IMR-90 (cell line): ENCODE data around the gene NUAK1. TPM values are rescaled to one million over a fixed set of nuclear protein-coding genes. Genes with fewer than 3 reads are reported as not detected.
A peak's percentile ranks its signal among the peaks of the same experiment; 100 is the strongest.

ENCODE experiments used
- ATAC-seq: fragments of 200-7000 bp; cut with Tn5 transposase; 2 replicates; pipeline ENCODE4 v1.9.1; 2020; ENCODE audit warnings: low read depth, mild to moderate bottlenecking, moderate library complexity
- BruUV-seq: library from RNA; stranded (reverse); fragments of 400-500 nt; replicated peaks from 2 replicates; lab custom pipeline; 2021; lab: Mats Ljungman, UMichigan
- CTCF ChIA-PET: fragments of 300-600 bp; formaldehyde crosslinking; extraction: SDS; loops from one replicate; lab custom pipeline; 2021; ENCODE audit warnings: antibody characterized with exemption; lab: Yijun Ruan, JAX
- POLR2A ChIA-PET: fragments of 300-600 bp; sonication (Branson Sonifier 250); formaldehyde crosslinking; loops from one replicate; lab custom pipeline; 2022; ENCODE audit warnings: antibody characterized with exemption; ENCODE audit not compliant: unreplicated experiment; lab: Charles Lee
- DNase-seq: peaks from one replicate; pipeline ENCODE4 v3.0.0; 2013
- H2AFZ ChIP-seq: replicated peaks from 2 replicates; pipeline ENCODE3; 2013; ENCODE audit warnings: low read length, mild to moderate bottlenecking; ENCODE audit not compliant: poor library complexity
- H2AK5ac ChIP-seq: 2 replicates; pipeline ENCODE4 v1.6.1; 2013; ENCODE audit warnings: low read depth, low read length, inconsistent platforms
- H2AK9ac ChIP-seq: replicated peaks from 2 replicates; pipeline ENCODE3; 2013; ENCODE audit warnings: mild to moderate bottlenecking, low read depth, low read length, moderate library complexity; ENCODE audit not compliant: poor library complexity
- H2BK120ac ChIP-seq: 2 replicates; pipeline ENCODE4 v1.6.1; 2013; ENCODE audit warnings: low read depth, low read length, inconsistent platforms
- H2BK15ac ChIP-seq: 3 replicates; pipeline ENCODE4 v1.6.1; 2013; ENCODE audit warnings: low read depth, low read length, inconsistent platforms
- H2BK20ac ChIP-seq: 2 replicates; pipeline ENCODE4 v1.6.1; 2013; ENCODE audit warnings: low read depth, mild to moderate bottlenecking, inconsistent platforms, low read length, moderate library complexity
- H2BK5ac ChIP-seq: 2 replicates; pipeline ENCODE4 v1.6.1; 2013; ENCODE audit warnings: mild to moderate bottlenecking, low read depth, low read length, inconsistent platforms; ENCODE audit not compliant: poor library complexity, severe bottlenecking
- H3K14ac ChIP-seq: replicated peaks from 2 replicates; pipeline ENCODE4 v1.6.1; 2013; ENCODE audit warnings: low read depth, low read length, inconsistent platforms
- H3K18ac ChIP-seq: 2 replicates; pipeline ENCODE4 v1.6.1; 2013; ENCODE audit warnings: low read depth, low read length, control low read depth
- H3K23ac ChIP-seq: 2 replicates; pipeline ENCODE4 v1.6.1; 2013; ENCODE audit warnings: low read depth, low read length, inconsistent platforms
- H3K27ac ChIP-seq: 2 replicates; pipeline ENCODE4 v1.5.1; 2013; ENCODE audit warnings: mild to moderate bottlenecking, control low read depth, low read length; ENCODE audit not compliant: insufficient read depth
- H3K27me3 ChIP-seq: 2 replicates; pipeline ENCODE4 v1.6.1; 2013; ENCODE audit warnings: low read length; ENCODE audit not compliant: control insufficient read depth, insufficient read depth
- H3K36me3 ChIP-seq: 2 replicates; pipeline ENCODE4 v1.6.1; 2013; ENCODE audit warnings: low read length, mixed read lengths; ENCODE audit not compliant: control insufficient read depth, insufficient read depth
- H3K4ac ChIP-seq: 2 replicates; pipeline ENCODE4 v1.6.1; 2013; ENCODE audit warnings: low read depth, low read length, inconsistent platforms
- H3K4me1 ChIP-seq: 2 replicates; pipeline ENCODE4 v1.6.1; 2013; ENCODE audit warnings: low read length, mixed read lengths; ENCODE audit not compliant: control insufficient read depth, insufficient read depth
- H3K4me2 ChIP-seq: 2 replicates; pipeline ENCODE4 v1.6.1; 2013; ENCODE audit warnings: low read depth, mild to moderate bottlenecking, control low read depth, low read length, moderate library complexity
- H3K4me3 ChIP-seq: 2 replicates; pipeline ENCODE4 v1.5.1; 2013; ENCODE audit warnings: low read depth, mild to moderate bottlenecking, control low read depth, low read length, moderate library complexity; ENCODE audit not compliant: insufficient read depth
- H3K56ac ChIP-seq: 2 replicates; pipeline ENCODE4 v1.6.1; 2013; ENCODE audit warnings: low read length, inconsistent platforms; ENCODE audit not compliant: insufficient read depth; ENCODE audit errors: extremely low read depth
- H3K79me1 ChIP-seq, 2 experiments: 2 replicates each; pipeline ENCODE4 v1.6.1; 2013; ENCODE audit warnings: low read length in 2 of 2, inconsistent platforms in 1 of 2, low read depth in 1 of 2
- H3K9ac ChIP-seq: 2 replicates; pipeline ENCODE4 v1.6.1; 2013; ENCODE audit warnings: low read depth, low read length, control low read depth
- H3K9me1 ChIP-seq: 2 replicates; pipeline ENCODE4 v1.6.1; 2013; ENCODE audit warnings: low read length, inconsistent platforms; ENCODE audit not compliant: insufficient read depth
- H3K9me3 ChIP-seq: 2 replicates; pipeline ENCODE4 v1.6.1; 2013; ENCODE audit warnings: low read length; ENCODE audit not compliant: control insufficient read depth, insufficient read depth
- H4K20me1 ChIP-seq: 2 replicates; pipeline ENCODE4 v1.6.1; 2013; ENCODE audit warnings: low read length, inconsistent platforms; ENCODE audit not compliant: insufficient read depth
- H4K5ac ChIP-seq: 2 replicates; pipeline ENCODE4 v1.6.1; 2013; ENCODE audit warnings: mild to moderate bottlenecking, low read depth, low read length, control low read depth
- H4K8ac ChIP-seq, 2 experiments: 2 replicates each; pipeline ENCODE4 v1.6.1; 2013; ENCODE audit warnings: low read depth in 2 of 2, low read length in 2 of 2, control low read depth in 1 of 2, inconsistent platforms in 1 of 2
- H4K91ac ChIP-seq: 2 replicates; pipeline ENCODE4 v1.6.1; 2013; ENCODE audit warnings: low read depth, low read length, inconsistent platforms; ENCODE audit not compliant: insufficient read depth
- ELK1 ChIP-seq: fragments of 150-350 bp; IDR thresholded peaks from 2 replicates; pipeline ENCODE4 v1.6.1; 2016; ENCODE audit warnings: low read depth, mild to moderate bottlenecking, low read length, moderate library complexity, borderline replicate concordance
- FOS ChIP-seq: fragments of 150-350 bp; IDR thresholded peaks from 2 replicates; pipeline ENCODE4 v1.6.1; 2016; ENCODE audit warnings: low read depth, low read length
- MAZ ChIP-seq: IDR thresholded peaks from 2 replicates; pipeline ENCODE4 v1.6.1; 2012; ENCODE audit warnings: low read depth, mild to moderate bottlenecking, low read length, improper control_type of control experiment, moderate library complexity, borderline replicate concordance
- WGBS, 2 experiments: methylation state at CpG; one replicate each; pipeline versions ENCODE4 v1.1.5 to v1.1.7; 2013; ENCODE audit warnings: missing lambda C conversion rate in 2 of 2; ENCODE audit not compliant: insufficient read length in 1 of 2; ENCODE audit errors: extremely low coverage in 2 of 2; 5-methylcytosine and 5-hydroxymethylcytosine counted together
- dilution Hi-C: fragments of 300-500 bp; cut with HindIII; formaldehyde crosslinking; loops from one replicate; pipeline ENCODE4 v1.14.3; 2018; ENCODE audit warnings: low sequenced_read_pairs; ENCODE audit not compliant: unreplicated experiment
- in situ Hi-C: fragments of 300-500 bp; cut with MboI; formaldehyde crosslinking; loops from 3 replicates; pipeline ENCODE4 v1.14.3; 2019; ENCODE audit warnings: low sequenced_read_pairs, inconsistent platforms, mixed read lengths
- intact Hi-C: fragments of 100-400 bp; cut with micrococcal nuclease; formaldehyde crosslinking; loops from 2 replicates; pipeline ENCODE4 v1.10.0; 2022
- polyA plus RNA-seq, 3 experiments: library from polyadenylated mRNA; depleted of rRNA; stranded (reverse); fragments of >200 nt; gene quantifications; 2 replicates each; pipeline ENCODE4 v1.2.3, GENCODE V29; 2012; ENCODE audit warnings: low replicate concordance in 1 of 3
- total RNA-seq: library from RNA; depleted of rRNA; stranded (reverse); fragments of >200 nt; gene quantifications from 2 replicates; pipeline ENCODE4 v1.2.3, GENCODE V29; 2012

The NUAK1 gene
- total and polyA plus RNA-seq, 2 of the 4 experiments (the other 2 are of a cell fraction) = 4.8 to 8.8 TPM

- no peak overlapping the region for H4K91ac ChIP-seq
- dilution Hi-C loops = no loop called here
- CTCF ChIA-PET = interaction anchor here (0.6 kb wide), 1 partner anchor 179 kb away, joined by 4 read pairs; no protein-coding TSS in a partner anchor
Observed at GRCh38 chr12:106071686-106072085, 67.1 kb downstream of the NUAK1 start.

More at GRCh38 chr12:106071686-106072085, 67.1 kb downstream of the NUAK1 start:
- Histone ChIP-seq H2BK15ac (no peak overlapping the region), H3K4me2 (peak overlapping the region; percentile 48), H4K5ac (no peak overlapping the region), H3K27me3 (no peaks in the 10 kb centered on the region), H2BK120ac (no peak overlapping the region), H2AK5ac (no peak overlapping the region), H3K27ac (no peak overlapping the region), H4K8ac (no peak overlapping the region), H3K79me1 (peaks cover 9 to 27% of the 10 kb centered on the region in 2 experiments; a peak in 3 of 4 replicates), H2AFZ (no peak overlapping the region), H3K23ac (no peak overlapping the region), H2AK9ac (no peak overlapping the region), H3K56ac (no peak overlapping the region), H3K4ac (no peak overlapping the region), H3K36me3 (peaks cover 21% of the 10 kb centered on the region), H3K14ac (no peak overlapping the region), H3K9me1 (peaks cover 12% of the 10 kb centered on the region), H3K9ac (no peak overlapping the region), H3K9me3 (no peaks in the 10 kb centered on the region), H4K20me1 (peaks cover 7% of the 10 kb centered on the region; the same call in 1 of the 2 replicates), H2BK20ac (peak overlapping the region; percentile 27; the same call in 1 of the 2 replicates), H2BK5ac (peak overlapping the region; percentile 41), H3K4me1 (peaks cover 19% of the 10 kb centered on the region), H3K4me3 (no peak overlapping the region), H3K18ac (peak overlapping the region; percentile 85; the same call in 1 of the 2 replicates)
- no TSS peak for BruUV-seq
- DNase-seq (peak; percentile 56), ATAC-seq (peak; percentile 69)
- TF ChIP-seq ELK1 = no peak
- TF ChIP-seq FOS = no peak
- no peak for TF ChIP-seq MAZ
- intact Hi-C loops = no loop called here
- no CpG with 5 or more reads among the region's 4 CpGs for WGBS, 2 experiments
- POLR2A ChIA-PET = no interaction called here
- in situ Hi-C loops = no loop called here
